ENCODE measurements around the gene DNAJC4. TPM values are rescaled to one million over a fixed set of nuclear protein-coding genes. Genes with fewer than 3 reads are reported as not detected.

The DNAJC4 gene
- total RNA-seq, 2 donors from 2014 or later: 55.8 to 63.8 TPM

GRCh38 chr11:64232967-64233315 lies 2.6 kb downstream of the DNAJC4 start:
- peaks cover 21% of the 10 kb centered on the region for H3K4me1 ChIP-seq (replicated peaks)
- H3K9me3 ChIP-seq: no peaks in the 10 kb centered on the region
- 90% methylated on average over 8 of the region's 8 CpGs for WGBS
- H3K36me3 ChIP-seq: no peaks in the 10 kb centered on the region
- H3K27me3 ChIP-seq (replicated peaks; ENCODE audit: insufficient read depth): no peaks in the 10 kb centered on the region
- intact Hi-C loops (cut with DNase I): no loop called here
- TF ChIP-seq CTCF (IDR thresholded peaks at IDR 0.05): no peak
- DNase-seq (ENCODE audit: low spot score): no peak
- no peak overlapping the region for H3K4me3 ChIP-seq
- no peak overlapping the region for H3K27ac ChIP-seq

GRCh38 chr11:64233913-64234586 lies 3.7 kb downstream of the DNAJC4 start, which contains the start of gene VEGFB:
VEGFB (plus strand) TSS chr11:64234584; CDS start chr11:64234834, 250 bp downstream.
- peak within 1 kb of the TSS; percentile 69 to 75 for H3K4me3 ChIP-seq
- under 1% methylated on average over 35 of the region's 62 CpGs for WGBS
- H3K36me3 ChIP-seq: no peaks in the 10 kb centered on the region
- intact Hi-C loops (cut with DNase I): no loop called here
- TF ChIP-seq POLR2A (IDR thresholded peaks at IDR 0.05) (peak; percentile 57), CTCF (IDR thresholded peaks at IDR 0.05) (peak in 1 of 4 experiments; percentile 10), POLR2AphosphoS5 (IDR thresholded peaks at IDR 0.05) (peak; percentile 44)
- H3K9me3 ChIP-seq: no peaks in the 10 kb centered on the region
- no peaks in the 10 kb centered on the region for H3K27me3 ChIP-seq (replicated peaks; ENCODE audit: insufficient read depth)
- peak within 1 kb of the TSS; percentile 86 to 89 for H3K27ac ChIP-seq
- peaks cover 27% of the 10 kb centered on the region for H3K4me1 ChIP-seq (replicated peaks)
- peak; percentile 65 for DNase-seq (ENCODE audit: low spot score)

GRCh38 chr11:64234647-64235379 lies 4.5 kb downstream of the DNAJC4 start:
- Histone ChIP-seq H3K27me3 (replicated peaks; ENCODE audit: insufficient read depth) (no peaks in the 10 kb centered on the region), H3K36me3 (no peaks in the 10 kb centered on the region), H3K27ac (peak overlapping the region; percentile 82 to 86), H3K4me1 (replicated peaks) (peaks cover 20% of the 10 kb centered on the region), H3K4me3 (peak overlapping the region; percentile 69 to 75), H3K9me3 (no peaks in the 10 kb centered on the region)
- 6% methylated on average over 15 of the region's 80 CpGs for WGBS
- DNase-seq (ENCODE audit: low spot score): no peak
- intact Hi-C loops (cut with DNase I): no loop called here
- TF ChIP-seq POLR2A (IDR thresholded peaks at IDR 0.05) (peak; percentile 59), POLR2AphosphoS5 (IDR thresholded peaks at IDR 0.05) (peak; percentile 33), CTCF (IDR thresholded peaks at IDR 0.05) (peak in 1 of 4 experiments; percentile 24)

GRCh38 chr11:64235437-64236161 lies 5.3 kb downstream of the DNAJC4 start:
- H3K36me3 ChIP-seq: no peaks in the 10 kb centered on the region
- H3K4me1 ChIP-seq (replicated peaks): peaks cover 20% of the 10 kb centered on the region
- intact Hi-C loops (cut with DNase I): no loop called here
- TF ChIP-seq POLR2AphosphoS5 (IDR thresholded peaks at IDR 0.05) (no peak), CTCF (IDR thresholded peaks at IDR 0.05) (no peak), POLR2A (IDR thresholded peaks at IDR 0.05) (no peak)
- 77% methylated on average over 12 of the region's 12 CpGs for WGBS
- no peak for DNase-seq (ENCODE audit: low spot score)
- no peaks in the 10 kb centered on the region for H3K27me3 ChIP-seq (replicated peaks; ENCODE audit: insufficient read depth)
- no peaks in the 10 kb centered on the region for H3K9me3 ChIP-seq
- peak overlapping the region; percentile 82 to 86 for H3K27ac ChIP-seq
- H3K4me3 ChIP-seq: peak overlapping the region; percentile 69 to 75

Data from prostate gland (tissue), 2 donors.